ENCODE data around the gene KSR1. TPM values are rescaled to one million over a fixed set of nuclear protein-coding genes. Genes with fewer than 3 reads are reported as not detected.

Gene KSR1
- total RNA-seq, 1 donor from 2014 or later = 114 TPM

DNA sequence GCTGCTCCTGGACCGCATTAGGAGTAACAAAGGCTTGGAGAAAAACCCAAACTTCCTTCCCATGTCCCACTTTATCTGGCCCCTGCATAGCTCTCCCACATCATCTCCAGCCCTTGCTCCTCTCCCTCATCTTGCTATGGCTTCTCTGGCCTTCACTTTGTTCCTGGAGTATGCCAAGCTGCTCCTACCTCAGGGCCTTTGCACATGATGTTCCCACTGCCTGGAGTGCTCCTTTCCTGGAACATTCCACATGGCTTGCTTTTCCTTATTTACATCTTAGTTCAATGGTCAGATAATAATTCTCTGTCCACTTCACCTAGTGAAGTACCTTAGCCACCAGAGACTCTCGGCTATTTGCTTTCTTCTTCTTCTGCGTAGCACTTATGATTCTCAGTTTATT lies 4.3 kb upstream of the KSR1 start:
- intact Hi-C loops (cut with micrococcal nuclease) = no loop called here
- H3K27me3 Mint-ChIP-seq = no peaks in the 10 kb centered on the region
- H3K27ac Mint-ChIP-seq = no peak overlapping the region
- POLR2A ChIA-PET = no interaction called here
- H3K4me3 Mint-ChIP-seq = no peak overlapping the region
- H3K4me1 Mint-ChIP-seq = peaks cover 5% of the 10 kb centered on the region
- CTCF ChIA-PET = interaction anchor here (0.8 to 2.4 kb wide), 2 partner anchors 69 to 148 kb away, joined by 3 to 7 read pairs; no protein-coding TSS in a partner anchor
- no peak for TF ChIP-seq CTCF (IDR thresholded peaks at IDR 0.05)
- no peaks in the 10 kb centered on the region for H3K9me3 Mint-ChIP-seq
- DNase-seq = no peak
- H3K36me3 Mint-ChIP-seq (ENCODE audit: low read depth) = no peaks in the 10 kb centered on the region
- ATAC-seq (ENCODE audit: low read depth) = no peak

GRCh38 chr17:27452828-27453227 lies 3.4 kb upstream of the KSR1 start:
- Mint-ChIP-seq H3K36me3 (ENCODE audit: low read depth) (peaks cover 4% of the 10 kb centered on the region), H3K9me3 (no peaks in the 10 kb centered on the region), H3K27ac (no peak overlapping the region), H3K4me1 (peaks cover 13% of the 10 kb centered on the region), H3K4me3 (no peak overlapping the region), H3K27me3 (no peaks in the 10 kb centered on the region)
- POLR2A ChIA-PET = no interaction called here
- intact Hi-C loops (cut with micrococcal nuclease) = no loop called here
- CTCF ChIA-PET = interaction anchor here (2.4 kb wide), 1 partner anchor 147 kb away, joined by 7 read pairs; no protein-coding TSS in a partner anchor
- no peak for ATAC-seq (ENCODE audit: low read depth)
- no peak for DNase-seq
- no peak for TF ChIP-seq CTCF (IDR thresholded peaks at IDR 0.05)

GRCh38 chr17:27453471-27453870 lies 2.8 kb upstream of the KSR1 start:
- H3K27me3 Mint-ChIP-seq = no peaks in the 10 kb centered on the region
- no peak overlapping the region for H3K27ac Mint-ChIP-seq
- no peak overlapping the region for H3K4me3 Mint-ChIP-seq

DNA sequence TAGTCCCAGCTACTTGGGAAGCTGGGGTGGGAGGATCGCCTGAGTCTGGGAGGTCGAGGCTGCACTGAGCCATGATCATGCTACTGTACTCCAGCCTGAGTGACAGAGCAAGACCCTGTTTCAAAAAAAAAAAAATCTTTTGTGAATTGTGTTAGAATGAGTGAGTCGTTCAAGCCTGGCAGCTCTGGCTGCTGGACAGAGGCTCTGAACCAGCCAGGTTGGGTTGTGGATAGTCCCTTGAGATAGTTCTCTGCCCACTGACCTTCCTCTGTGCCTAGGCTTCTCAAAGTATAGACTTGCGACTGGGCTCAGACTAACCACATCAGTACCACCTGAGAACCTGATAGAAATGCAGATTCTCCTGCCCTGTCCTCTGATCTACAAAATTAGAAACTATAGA lies 2.2 kb upstream of the KSR1 start:
- Mint-ChIP-seq H3K9me3 (no peaks in the 10 kb centered on the region), H3K36me3 (ENCODE audit: low read depth) (peaks cover 4% of the 10 kb centered on the region), H3K27me3 (no peaks in the 10 kb centered on the region), H3K4me1 (peaks cover 21% of the 10 kb centered on the region), H3K27ac (no peak overlapping the region), H3K4me3 (no peak overlapping the region)
- ChIA-PET POLR2A (no interaction called here), CTCF (interaction anchor here (1.5 to 2.4 kb wide), 2 partner anchors 131 to 145 kb away, joined by 6 to 7 read pairs; no protein-coding TSS in a partner anchor)
- intact Hi-C loops (cut with micrococcal nuclease) = no loop called here
- no peak for TF ChIP-seq CTCF (IDR thresholded peaks at IDR 0.05)
- DNase-seq (no peak), ATAC-seq (ENCODE audit: low read depth) (no peak)

More at GRCh38 chr17:27453471-27453870, 2.8 kb upstream of the KSR1 start:
- Mint-ChIP-seq H3K36me3 (ENCODE audit: low read depth) (peaks cover 4% of the 10 kb centered on the region), H3K9me3 (no peaks in the 10 kb centered on the region), H3K4me1 (peaks cover 18% of the 10 kb centered on the region)
- DNase-seq (no peak), ATAC-seq (ENCODE audit: low read depth) (no peak)
- ChIA-PET CTCF (interaction anchor here (2.4 kb wide), 1 partner anchor 146 kb away, joined by 7 read pairs; no protein-coding TSS in a partner anchor), POLR2A (no interaction called here)
- intact Hi-C loops (cut with micrococcal nuclease) = no loop called here
- no peak for TF ChIP-seq CTCF (IDR thresholded peaks at IDR 0.05)

- TF ChIP-seq CTCF (IDR thresholded peaks at IDR 0.05) = no peak
- peaks cover 7% of the 10 kb centered on the region for H3K36me3 Mint-ChIP-seq (ENCODE audit: low read depth)
- no peak for ATAC-seq (ENCODE audit: low read depth)
- peak overlapping the region; percentile 78 for H3K4me3 Mint-ChIP-seq
- ChIA-PET CTCF (interaction anchor here (0.6 to 4.7 kb wide), 16 partner anchors 10 to 220 kb away, joined by 3 to 68 read pairs (median 5); no protein-coding TSS in a partner anchor), POLR2A (interaction anchor here (0.7 to 5.8 kb wide), 9 partner anchors 11 to 144 kb away, joined by 3 to 61 read pairs (median 6); no protein-coding TSS in a partner anchor)
- no peaks in the 10 kb centered on the region for H3K27me3 Mint-ChIP-seq
- H3K9me3 Mint-ChIP-seq = no peaks in the 10 kb centered on the region
- peak overlapping the region; percentile 78 for H3K27ac Mint-ChIP-seq
- intact Hi-C loops (cut with micrococcal nuclease) = loop anchor here (5.0 kb wide), 2 partner anchors 163 to 218 kb away; partner anchors contain the start of gene WSB1
- peaks cover 22% of the 10 kb centered on the region for H3K4me1 Mint-ChIP-seq
- DNase-seq = peak; percentile 22
Measured at GRCh38 chr17:27455236-27455913, 873 bp upstream of the KSR1 start.
